C1 segment of cervical spinal cord (tissue), 14 donors: ENCODE measurements around the gene EN1.

Source experiments
- DNase-seq, 14 donors: peaks; one replicate each; lab custom pipeline; 2025; lab: John Stamatoyannopoulos, UW

Gene EN1

DNA sequence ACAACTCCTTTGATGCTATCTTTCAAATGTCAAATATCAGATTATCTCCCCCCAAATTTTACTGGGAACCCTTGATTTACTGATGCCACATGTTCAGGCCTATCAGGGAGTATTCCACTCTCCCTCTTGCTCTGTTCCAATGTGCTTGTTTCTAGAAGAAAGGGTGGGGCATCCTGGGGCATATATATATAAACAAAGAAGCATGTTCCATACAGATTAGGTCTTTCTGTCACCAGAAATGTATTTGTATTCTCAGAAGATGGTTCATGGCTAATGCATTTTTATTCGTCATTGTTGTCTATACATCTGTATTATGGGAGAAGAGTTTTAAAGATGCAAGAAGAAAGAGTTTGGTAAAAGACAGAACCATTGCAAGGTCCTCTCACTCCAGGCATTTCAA is 24.9 kb downstream of the EN1 start:
- DNase-seq, result no peak

- DNase-seq, result no peak
Measured at GRCh38 chr2:118822015-118822414, 25.4 kb downstream of the EN1 start.

- DNase-seq, result no peak
Measured at GRCh38 chr2:118817469-118817868, 30.0 kb downstream of the EN1 start.

- DNase-seq, result no peak
Measured at GRCh38 chr2:118816669-118817068, 30.8 kb downstream of the EN1 start.

- DNase-seq, result no peak
Measured at GRCh38 chr2:118815731-118816130, 31.7 kb downstream of the EN1 start.

DNA sequence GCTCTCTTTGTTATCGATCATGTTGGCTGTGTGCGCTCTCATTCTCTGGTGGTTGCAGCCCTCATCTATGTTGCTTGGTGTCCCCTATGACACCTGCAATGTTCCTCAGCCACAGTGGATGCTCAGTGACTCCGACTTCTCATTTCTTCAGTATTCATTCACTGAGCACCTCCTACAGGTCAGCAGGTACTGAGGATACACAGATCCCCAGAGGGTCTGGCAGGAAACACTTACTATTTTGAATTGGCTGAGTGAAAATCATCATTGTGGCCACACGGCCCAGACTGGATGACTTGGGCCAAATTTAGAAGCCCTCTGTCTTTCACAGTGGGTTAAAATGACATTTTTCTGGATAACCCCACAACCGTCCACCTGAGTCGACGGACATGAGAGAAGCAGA is 32.1 kb downstream of the EN1 start:
- DNase-seq, result no peak

- DNase-seq, result no peak
Measured at GRCh38 chr2:118814368-118814767, 33.1 kb downstream of the EN1 start.

GRCh38 chr2:118813601-118814339 is 33.7 kb downstream of the EN1 start:
- DNase-seq, result no peak

GRCh38 chr2:118813111-118813510 is 34.3 kb downstream of the EN1 start:
- DNase-seq, result no peak

- DNase-seq, result no peak
Measured at GRCh38 chr2:118812552-118812951, 34.9 kb downstream of the EN1 start.

GRCh38 chr2:118811514-118812115 is 35.8 kb downstream of the EN1 start:
- no peak for DNase-seq

DNA sequence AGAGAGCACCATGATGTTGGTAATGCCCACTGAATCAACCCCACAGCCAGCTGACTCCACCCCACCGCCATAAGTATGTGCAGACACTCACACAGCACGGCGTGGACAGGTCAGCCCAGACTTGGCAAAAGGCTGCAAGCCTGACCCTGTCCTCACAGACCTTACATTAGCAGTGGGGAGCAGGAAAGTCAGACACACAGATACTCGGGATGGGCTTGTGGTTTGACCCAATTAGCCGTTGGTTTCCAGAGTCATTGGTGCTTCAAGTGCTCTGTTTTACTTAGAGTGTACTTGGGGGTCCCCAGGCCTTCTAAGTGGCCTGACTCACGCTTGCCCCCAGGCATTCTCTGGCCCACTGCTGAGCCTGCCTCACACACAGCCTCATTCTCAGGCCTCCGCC is 36.7 kb downstream of the EN1 start:
- no peak for DNase-seq

- DNase-seq, result no peak
Measured at GRCh38 chr2:118808429-118808809, 39.0 kb downstream of the EN1 start.

DNA sequence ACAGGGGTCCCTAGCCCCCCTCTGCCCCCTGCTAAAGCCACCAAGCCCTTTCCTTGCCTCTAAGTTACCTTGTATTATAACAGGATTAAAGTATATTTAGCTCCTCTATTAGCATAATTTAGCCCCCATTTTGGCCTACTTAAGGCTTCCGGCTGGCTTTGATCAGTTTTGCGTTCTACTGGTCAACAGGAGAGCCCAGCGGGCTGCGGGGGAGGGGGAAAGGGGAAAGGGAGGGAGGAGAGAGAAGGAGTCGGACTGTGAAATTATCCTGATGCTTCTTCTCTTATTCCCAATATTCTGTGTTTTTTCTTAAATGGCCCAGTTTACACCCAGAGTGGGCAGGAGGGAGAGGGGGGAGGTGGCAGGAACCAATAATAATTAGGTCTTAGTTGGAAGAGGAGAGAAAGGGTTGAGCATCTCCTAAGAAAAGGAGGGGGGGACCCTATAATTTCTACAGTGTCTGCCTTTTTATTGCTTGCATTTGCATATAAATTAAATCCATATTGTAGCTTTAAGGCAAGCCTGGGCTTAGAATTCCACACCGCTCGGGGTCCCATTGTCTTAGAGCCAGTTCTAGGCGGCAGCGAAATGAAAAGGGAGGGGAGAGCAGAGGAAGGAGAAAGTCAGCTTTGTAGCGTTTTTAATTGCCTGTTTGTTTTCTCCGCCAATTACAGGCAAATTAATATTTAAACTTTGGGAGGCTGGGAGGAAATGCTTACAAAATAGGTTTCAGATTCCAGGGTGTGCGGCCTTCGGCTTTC is 39.6 kb downstream of the EN1 start:
- DNase-seq, result no peak

DNA sequence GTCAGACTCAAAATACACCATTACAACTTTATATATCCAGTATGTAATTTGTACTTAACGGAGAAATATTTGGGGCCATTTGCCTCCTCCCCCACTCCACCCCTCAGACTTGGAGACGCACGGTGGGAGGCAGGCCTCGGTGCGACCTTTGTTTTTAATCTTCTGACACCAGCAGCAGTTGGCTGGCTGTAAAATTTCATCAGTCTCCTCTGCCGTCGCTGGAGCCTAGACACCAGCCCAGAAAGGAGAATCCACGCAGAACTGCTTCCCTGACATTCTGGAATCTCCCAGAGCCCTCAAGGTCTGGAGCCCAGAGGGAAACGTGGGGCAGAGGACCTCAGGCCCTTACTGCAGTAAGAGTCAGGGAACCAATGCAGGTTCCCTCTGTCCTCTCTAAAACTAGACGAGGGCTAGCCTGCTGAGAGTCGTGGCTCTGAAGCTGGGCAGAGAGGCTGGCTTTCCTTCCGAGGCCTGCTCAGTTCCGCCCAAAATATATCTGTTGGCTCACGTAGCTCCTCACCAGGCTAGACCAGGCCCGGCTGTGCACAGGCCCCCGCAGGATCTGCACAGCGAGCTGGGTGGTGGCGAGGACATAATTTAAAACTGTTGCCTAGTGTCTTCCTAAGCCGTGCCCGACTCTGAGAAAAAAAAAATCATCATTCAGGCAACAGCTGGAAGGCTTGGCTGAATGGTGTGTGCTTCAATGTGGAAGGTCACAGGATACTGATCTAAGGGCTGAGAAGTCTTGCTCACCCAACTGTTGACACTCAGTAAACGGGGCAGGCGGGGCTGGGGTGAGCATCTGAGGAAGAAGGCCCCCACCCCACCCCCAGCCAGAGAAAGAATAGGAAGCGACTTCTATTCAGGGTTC is 40.4 kb downstream of the EN1 start:
- no peak for DNase-seq

- DNase-seq, result no peak
Measured at GRCh38 chr2:118805064-118805690, 42.3 kb downstream of the EN1 start.

DNA sequence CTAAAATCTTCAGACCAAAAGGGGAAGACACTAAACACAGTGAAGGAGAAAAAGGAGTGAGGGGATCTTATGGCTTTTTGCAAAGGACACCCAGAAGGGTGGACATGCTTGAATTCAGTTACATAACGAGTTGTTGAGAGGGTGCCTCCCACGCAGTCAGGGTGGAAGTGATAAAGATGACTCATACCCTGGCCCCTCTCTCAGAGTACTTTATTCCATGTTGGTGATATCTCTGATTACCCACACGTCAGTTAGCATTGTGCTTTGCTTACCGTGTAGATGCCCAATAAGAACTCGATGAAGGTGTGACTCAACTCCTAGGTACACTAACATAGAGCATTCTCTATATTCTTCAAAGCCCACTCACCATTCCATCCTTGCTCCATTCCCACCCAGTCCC is 44.4 kb downstream of the EN1 start:
- DNase-seq, result no peak

DNA sequence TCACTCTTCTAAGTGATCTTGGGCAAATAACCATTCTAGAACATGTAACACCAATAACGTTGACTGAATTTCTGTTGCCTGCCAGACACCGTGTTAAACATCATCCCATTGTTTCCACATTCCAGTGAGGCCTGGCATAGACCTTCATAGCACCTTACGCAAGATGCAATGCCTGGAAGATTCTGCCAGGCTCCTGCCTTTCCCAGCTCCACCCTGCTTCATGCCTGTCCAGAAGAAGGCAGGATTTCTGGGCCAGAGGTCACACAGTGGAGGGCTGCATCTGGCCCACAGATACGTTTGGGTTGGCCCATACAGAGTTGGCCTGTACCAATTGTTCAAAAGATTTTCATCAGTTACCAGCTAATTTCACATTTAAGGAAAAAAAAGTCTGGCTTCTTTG is 46.3 kb downstream of the EN1 start:
- no peak for DNase-seq

DNA sequence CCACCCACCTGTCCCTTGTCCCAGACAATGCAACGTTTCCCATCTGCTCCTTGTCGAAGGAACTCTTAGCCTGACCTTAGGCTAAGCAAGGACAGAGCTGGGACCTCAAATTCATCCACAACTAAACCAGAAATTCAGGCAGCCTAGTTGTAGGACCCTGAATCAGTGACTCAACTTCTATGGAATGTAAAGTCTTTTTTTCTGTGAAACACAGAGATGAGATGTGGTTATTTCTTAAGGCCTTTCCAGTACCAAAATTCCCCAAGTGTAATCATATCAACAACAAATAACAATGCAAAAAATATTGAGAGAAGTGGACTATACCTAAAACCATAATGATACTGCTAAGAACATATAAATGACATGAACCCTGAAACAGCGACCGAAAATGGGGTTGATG is 46.7 kb downstream of the EN1 start:
- DNase-seq, result no peak

GRCh38 chr2:118794546-118794945 is 52.9 kb downstream of the EN1 start:
- DNase-seq, result no peak
